Erythroblast (primary cell): ENCODE data around the gene ARL16.

Experiments
- GATA1 ChIP-seq: IDR thresholded peaks from 2 replicates; pipeline ENCODE4 v1.6.1; 2011; ENCODE audit warnings: low read depth, mild to moderate bottlenecking, control low read depth, low read length, moderate library complexity
- POLR2A ChIP-seq: IDR thresholded peaks from 2 replicates; pipeline ENCODE4 v1.6.1; 2011; ENCODE audit warnings: mild to moderate bottlenecking, low read length

DNA sequence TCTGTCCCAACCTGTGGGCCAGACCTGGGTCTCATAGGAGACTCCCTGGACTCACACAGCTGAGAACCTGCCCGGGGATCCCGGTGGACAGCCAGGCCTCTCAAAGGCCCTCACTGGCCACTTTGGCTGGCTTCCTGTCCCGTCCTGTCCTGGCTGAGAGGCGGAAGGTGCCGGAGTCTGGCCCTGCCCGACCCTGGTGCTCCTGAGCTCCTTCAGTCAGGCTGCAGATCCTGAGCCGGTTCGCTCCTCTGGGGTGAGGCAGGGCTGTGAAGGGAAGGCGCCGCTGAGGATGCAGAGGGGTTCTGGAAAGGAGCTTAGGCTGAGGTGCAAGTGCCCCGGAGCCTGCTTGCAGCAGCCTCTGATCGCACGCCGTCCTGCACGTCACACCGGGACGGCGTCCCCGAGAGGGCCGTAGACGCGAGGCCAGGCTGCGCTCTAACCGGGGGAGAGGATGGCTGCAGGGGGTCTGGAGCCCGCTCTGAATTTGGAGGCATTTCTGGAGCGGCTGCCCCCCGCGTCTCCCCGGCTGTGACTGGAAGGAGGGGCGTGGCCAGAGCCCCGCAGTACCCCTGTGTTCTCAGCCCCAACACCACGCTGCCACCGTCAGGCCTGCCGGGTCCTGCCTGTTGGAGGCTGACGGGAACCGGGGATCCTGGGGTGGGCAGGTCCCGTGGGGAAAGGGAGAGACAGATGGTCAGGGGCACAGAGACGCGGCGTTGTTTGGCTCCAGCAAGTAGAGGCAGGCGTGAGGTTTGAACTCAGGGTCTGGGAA is 4.4 kb upstream of the ARL16 start:
- no peak for TF ChIP-seq POLR2A
- TF ChIP-seq GATA1, result no peak
